ENCODE results near the gene COG5.

COG5 gene

DNA sequence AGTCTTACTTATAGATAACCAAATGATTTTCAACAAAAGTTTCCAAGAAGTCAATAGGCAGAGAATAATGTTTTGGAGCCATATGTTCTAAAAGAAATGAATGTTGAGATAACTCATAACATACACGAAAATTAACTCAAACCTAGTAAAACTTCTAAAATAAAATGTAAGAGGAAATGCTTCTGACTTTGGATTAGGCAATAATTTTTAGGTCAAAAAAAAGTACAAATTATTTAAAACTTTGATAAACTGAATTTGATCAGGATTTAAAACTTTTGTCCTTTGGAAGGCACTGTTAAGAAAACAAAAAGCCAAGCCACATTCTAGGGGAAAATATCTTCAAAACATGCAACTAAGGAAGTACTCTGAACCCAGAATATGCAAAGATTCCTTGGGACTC is 242.1 kb downstream of the COG5 start:
- DNase-seq = no peak

DNA sequence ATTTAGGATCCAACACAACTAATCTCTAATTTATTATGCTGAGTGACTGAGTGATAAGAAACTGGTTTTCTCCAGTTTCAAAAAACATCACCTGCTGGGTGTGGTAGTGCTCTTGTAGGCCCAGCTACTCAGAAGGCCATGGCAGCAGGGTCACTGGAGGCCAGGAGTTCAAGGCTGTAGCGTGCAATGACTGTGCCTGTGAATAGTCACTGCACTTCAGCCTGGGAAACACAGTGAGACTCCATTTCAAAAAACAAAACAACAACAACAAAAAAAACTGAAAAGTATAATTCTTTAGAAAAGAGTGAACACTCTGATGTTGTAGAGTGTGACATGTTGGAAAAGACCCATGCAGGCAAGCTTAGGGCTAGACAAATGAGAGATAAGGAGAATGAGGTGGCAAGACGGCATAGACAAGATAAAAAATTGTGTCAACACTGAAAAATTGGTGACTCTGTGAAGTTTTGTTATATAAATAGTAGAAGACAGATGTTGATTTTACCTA is 243.9 kb downstream of the COG5 start:
- DNase-seq = no peak

DNA sequence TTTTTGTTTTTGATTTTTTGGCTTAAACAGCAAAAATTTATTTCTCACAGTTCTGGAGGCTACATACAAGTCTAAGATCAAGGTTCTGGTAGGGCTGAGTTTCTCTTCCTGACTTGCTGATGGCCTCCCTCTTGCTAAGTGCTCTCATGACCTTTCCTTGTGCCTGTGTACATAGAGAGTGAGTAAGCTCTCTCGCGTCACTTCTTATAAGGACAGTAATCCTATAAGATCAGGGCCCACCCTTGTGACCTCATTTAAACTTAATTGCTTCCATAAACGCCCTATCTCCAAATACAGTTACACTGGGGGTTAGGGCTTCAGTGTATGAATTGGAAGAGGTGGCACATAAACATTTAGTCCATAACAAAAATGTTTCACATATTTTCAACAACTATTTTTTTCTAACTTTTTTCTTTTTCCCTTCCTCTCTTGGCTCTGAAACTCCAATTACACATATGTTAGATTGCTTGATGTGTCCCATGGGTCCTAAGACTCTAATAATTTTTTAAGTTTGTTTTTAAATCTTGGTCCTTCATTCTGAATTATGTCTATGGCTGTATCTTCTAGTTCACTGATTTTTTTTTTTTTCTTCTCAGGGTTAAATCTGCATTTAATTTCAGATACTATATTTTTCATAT is 245.1 kb downstream of the COG5 start:
- DNase-seq = no peak

DNA sequence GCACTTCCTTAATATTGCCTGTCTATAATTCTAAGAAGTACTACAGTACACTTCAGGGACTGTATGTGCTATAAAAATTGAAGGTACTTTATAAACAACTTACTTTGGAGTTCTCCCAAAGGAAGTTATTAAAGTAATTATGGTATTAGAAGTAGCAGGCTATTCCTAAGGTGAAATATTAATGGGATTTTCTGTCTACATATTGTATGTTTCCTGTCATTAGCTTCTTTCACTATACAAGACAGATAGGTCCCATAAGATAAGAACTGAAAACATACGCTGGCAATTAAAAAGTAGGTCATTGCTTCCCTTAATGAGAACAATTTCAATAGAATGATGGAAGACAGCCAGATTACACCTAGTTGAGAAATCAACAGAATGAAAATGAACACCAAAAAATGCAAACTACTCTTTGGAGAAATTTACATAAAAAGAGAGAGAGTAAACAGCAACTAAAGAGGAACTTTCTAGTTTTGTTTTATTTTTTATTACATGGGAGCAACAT is 248.0 kb downstream of the COG5 start:
- no peak for DNase-seq

DNA sequence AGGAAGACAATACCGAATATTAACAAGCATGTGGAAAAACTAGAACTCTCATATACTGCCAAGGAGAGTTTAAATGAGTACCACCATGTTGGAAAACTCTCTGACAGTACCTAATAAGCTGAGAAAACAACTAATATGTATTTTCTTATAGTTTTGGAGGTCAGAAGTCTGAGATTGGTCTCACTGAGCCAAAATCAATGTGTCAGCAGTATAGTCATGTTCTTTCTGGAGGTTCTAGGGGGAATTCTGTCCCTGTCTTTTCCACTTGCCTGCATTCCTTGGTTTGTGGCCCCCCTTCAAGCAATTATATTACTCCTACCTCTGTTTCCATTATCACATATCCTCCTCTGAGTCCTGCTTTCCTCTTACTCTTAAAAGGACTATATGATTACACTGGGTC is 250.4 kb downstream of the COG5 start:
- no peak for DNase-seq

DNA sequence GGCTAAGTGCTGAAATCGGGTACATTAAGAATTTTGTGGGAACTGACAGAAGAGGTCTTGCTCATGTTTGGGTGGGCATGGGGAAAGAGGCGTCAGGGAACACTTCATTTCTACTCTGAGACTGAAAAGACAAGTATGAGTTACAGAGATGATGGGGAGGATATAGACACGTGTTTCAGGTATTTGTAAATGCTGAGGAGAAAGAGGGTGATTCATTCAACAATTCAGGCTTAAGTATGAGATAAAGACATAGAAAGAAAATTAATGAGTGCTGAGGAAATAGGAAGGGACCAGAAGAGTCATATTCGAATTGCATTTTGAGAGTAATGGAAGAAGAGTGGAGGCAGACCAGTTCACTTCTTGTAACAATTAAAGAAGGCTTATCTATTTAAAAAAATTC is 251.3 kb downstream of the COG5 start:
- DNase-seq = no peak

DNA sequence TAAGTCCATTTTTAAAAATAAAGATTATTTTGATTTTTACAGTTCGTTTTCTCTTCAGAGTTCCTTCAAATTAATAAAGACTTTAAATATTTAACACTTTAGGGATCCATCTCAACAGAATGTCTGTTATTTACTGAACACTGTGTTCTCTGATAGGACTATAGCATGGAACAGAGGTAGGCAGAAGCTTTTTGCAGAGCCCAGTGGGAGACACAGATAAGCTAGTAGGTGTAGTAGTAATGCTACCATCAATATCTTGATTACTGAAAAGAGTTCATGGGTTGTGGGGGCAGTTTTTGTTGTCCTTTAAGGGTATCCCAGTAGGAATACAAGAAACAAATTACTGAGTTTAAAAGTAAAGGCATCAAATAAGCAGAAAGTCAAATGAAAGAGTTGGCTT is 254.4 kb downstream of the COG5 start:
- DNase-seq = no peak

DNA sequence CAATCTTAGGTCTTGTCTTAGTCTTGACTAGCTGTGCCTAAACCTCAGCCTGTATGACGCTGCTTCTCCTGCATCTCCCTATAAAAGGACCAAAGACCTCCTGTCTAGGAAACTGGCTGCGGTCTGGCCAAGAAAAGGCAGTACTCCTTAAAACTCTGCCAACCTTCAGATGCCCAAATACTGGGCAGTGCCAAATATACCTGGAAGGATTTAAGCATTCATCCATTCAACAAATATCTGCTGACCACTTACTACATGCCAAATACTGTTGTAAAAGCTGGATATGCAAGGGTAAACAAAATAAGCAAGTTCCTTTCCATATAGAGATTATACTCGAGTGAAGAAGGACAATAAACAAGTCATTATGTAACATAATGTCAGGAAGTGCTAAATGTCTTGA is 259.1 kb downstream of the COG5 start:
- DNase-seq = no peak

DNA sequence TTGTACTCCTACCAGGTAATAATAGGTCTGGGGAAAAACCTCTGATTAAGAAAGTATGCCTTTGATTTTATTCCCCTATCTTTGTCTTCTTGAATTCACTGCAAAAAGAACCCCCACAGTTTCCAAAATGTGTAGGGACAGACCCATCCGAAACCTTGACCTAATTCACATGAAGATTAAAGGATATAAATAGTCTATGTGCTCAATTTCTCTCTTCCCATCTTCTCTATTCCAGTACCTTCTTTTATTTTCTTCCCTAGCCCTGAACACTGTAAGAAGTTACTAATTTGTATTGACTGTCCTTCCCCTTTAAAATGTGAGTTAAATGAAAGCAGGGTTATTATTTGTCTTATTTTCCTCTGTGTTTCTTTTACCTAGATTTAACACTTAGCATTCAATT is 259.7 kb downstream of the COG5 start:
- no peak for DNase-seq

DNA sequence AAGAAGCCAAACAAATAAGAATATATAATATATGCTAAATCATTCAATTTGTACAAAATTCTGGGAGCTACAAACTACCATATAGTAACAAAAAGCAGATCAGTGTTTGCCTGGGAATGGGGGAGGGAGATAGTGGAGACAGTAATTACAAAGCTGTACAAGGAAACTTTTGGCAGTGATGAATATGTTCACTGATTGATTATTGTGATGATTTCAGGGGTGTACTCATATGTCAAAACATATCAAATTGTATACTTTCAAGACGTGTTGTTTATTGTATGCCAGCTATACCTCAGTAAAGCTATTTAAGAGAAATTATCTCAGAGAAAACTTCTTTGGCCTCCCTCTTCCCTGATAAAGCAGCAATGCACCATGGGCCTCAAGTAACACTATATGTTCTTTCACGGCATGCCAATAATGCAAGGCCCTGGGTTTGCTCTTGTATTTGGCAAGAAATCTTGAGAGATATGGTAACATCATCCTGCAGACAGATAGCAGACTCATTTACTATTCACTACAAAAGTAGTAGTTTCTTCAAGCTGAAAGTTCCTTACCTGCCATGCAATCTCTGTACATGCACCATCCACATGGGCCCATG is 261.4 kb downstream of the COG5 start:
- DNase-seq = no peak

DNA sequence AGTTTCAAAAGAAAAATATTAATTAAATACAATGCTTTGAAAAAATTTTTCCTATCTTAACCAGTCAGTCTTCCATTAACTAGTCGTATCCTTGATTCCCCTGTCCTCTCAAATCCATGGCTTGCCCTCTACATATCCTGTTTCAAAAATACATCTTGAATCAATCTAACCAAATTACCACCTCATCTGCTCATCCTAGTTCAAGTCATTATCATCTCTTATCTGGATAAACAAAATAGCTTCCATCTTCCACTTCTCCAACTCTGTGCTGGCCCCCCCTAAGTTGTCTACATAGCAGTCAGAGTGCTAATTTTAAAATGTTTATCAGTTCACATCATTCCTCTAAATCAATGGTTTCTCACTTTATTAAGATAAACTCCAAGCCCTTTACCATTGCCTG is 269.5 kb downstream of the COG5 start:
- DNase-seq = no peak

DNA sequence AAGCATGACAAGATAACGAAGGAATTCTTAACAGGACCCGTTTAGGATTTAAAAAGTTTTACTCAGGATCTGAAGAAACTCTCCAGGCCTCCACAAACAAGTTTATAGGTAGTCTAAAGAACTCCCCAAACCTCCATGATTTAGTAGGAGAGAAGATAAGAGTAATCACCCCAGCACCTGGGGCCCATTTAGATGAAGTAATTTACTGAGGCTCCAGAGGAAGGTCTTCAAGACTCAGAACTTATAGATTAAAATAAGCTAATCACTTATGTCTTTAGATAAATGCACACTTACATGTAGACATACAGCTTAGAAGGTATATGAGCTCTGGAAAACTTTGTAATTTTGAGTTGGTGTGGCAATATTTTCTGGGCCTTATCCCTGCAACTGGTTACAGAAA is 271.1 kb downstream of the COG5 start:
- no peak for DNase-seq

DNA sequence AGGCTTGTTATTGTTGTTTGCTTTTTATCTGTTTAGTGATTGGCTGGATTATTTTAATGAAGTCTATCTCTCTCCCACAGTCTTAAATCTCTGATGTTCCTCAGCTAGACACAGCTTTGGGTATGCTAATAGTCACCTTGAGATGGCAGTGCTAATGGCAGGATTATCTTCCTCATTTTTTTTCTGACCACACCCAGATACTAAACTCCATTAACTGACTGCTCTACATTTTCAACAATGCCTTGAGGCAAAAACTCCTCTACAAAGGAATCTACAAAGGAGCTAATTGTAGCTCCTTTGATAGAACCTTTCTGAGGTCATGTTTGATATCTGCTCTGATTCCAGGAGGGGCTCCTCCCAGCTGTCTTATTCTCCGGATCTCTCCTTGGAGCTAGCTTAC is 272.3 kb downstream of the COG5 start:
- no peak for DNase-seq

DNA sequence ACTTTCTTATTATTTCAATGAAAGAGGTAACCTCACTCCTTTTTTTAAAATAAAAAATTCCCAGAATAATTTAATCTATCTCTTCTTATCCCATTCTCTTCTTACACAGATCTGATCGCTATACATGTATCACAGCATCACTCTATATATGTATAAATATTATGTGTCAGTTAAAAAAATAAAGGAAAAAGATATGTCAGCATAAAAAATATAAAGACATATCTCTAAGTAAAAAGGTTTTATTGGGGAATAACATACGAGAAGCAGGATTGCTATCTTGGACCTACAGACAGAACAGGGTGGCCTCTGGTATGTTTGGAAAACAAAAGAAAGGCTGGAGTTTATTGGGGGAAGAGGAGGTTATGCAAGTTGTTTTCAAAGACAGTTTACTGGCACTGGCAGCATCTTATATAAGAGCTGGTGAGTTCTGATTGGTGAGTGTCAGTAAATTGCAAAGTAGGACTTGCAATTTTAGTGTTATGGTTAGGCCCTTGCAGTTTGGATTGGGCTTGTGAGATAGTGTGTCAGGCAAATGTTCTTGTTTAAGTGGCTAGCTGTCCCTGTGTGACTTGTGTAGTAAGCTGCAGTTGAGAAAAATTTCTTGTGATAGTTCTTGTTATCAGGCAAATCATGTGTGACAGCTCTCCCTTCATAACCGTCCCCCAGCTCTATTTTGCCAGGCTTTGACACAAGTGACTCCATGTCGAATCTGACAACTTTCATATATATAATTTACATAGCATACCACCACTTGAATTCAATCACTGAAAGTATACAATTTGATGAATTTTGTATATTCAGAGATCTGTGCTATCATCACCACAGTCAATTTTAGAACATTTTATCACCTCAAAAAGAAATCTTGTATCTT is 276.7 kb downstream of the COG5 start:
- DNase-seq = no peak

DNA sequence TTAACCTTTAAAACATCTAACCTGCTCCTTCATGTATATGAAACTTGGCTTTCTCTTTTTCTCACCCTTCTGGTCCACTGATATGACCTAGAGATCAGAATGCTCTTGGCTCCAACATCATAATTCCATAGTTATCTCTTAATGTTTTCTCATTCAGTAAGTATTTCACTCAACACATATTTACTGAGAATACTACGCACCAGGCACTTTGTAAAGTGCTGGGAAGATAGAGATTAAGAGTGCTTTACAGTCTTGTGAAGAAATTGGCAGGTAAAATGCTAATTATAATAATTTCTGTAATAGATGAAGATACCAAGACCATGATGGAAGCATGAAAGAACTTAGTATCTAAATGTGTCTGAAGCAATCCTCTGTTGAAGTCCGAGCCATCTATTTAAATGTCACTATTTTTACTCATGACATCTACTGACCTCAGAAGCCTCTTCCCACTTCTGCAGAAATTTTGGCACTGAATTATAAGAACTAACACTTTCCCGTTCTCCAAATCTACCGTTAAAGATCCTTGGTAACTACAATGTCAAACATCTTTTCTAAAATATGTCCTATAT is 278.7 kb downstream of the COG5 start:
- DNase-seq = no peak

DNA sequence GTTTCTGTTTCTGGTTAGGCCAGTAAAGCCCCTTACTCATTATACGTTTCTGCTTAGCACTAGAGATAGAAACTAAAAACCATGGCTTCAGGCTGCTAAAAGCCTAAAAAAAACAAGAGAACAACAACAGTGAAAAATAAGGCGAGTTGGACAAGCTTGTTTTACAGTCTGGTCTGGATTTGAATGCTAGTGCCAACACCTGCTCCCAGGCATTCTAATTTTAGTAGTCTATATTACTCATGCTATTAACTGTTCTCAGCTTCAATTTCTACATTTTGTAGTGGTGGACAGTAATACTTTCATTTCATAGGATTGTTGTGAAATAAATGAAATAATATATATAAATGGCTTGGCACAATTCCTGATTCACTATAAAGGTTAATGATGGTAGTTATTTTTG is 286.4 kb downstream of the COG5 start:
- no peak for DNase-seq

DNA sequence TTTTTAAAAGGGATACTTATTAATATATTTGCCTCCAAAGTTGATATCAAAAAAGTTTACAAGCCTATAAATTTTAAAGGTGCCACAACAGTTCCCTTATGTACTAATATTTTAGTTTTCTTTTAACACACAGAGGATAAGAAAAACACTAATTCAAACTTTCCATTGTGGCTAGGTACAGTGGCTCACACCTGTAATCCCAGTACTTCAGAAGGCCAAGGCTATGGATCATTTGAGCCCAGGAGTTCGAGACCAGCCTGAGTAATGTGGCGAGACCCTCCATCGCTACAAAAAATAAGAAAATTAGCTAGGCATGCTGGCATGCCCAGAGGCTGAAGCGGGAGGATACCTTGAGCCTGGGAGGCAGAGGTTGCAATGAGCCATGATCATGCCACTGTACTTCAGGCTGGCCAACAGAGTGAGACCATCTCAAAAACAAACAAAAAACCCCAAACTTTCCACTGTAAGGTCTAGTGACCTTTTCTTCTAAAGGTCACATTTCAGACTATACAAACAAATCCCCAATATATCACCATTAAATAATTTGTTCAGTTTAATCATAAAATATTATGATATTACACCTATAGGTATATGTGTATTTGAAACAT is 287.4 kb downstream of the COG5 start:
- DNase-seq = no peak

DNA sequence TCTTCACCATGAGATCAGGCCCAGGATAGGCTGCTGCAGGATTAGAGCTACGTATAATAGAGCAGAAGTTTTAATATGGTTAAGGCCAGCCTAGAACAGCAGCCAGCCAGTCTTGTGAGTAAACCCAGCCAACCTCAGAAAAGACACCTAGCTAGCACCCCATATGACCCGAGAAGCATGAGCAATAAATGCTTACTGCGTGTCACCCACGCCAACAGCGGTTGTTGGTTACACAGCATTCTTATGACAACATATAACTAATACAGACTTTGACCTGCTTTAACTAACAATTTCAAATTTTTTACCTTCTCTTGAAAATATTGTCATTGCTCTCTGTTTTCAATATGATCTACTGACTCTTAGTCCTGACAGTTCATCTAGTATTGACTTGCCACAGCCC is 289.2 kb downstream of the COG5 start:
- DNase-seq = no peak

DNA sequence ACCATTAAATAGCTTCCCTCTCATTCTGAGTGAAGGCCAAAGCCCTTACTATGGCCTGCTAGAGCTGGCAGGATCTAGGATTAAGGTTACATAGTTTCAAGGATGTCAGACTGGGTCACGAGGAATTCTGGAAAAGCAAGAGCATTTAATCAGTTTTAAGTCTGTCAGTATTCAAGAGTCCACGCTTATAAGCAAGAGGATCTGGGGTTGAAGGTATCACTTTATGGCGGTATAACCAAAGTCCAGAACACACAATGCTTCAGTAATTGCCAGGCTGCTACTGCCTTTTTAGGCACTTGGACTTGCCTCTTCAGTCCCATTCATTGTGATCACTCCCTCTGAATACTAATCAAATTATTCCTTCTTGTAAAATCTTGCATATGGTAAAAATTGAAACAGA is 293.9 kb downstream of the COG5 start:
- no peak for DNase-seq

DNA sequence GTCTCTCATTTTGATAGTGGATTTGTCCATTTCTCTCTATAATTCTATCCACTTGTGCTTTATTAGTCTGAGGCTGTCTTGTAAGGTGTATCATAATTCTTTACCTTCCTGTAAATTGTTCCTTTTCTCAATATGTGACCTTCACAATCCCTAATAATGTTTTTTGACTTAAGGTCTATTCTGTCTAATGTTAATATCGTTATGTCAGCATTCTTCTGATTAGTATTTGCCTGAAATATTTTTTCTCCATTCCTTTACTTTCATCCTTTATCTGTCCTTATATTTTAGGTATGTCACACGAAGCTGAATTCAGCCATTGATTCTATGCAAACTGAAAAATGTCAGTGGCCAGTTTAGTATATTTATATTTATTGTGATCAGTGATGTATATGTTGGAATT is 295.1 kb downstream of the COG5 start:
- DNase-seq = no peak

DNA sequence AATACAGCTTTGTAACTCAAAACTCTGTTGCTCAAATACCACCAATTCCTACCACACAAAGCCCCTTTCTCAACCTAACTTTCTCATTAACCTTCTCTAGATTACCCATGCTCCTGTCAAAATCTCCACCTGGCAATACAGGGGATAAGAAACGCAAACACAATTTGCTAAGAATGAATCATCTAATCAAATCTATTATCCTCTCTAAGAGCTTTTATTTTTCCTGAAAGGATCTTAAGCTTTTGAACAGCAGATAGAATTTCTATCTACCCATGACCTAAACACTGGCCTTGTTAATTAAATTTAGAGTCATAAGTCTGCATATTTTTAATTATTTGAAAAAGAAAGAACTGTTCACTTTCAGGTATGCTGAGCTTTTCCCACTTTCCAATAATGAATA is 296.6 kb downstream of the COG5 start:
- no peak for DNase-seq

DNA sequence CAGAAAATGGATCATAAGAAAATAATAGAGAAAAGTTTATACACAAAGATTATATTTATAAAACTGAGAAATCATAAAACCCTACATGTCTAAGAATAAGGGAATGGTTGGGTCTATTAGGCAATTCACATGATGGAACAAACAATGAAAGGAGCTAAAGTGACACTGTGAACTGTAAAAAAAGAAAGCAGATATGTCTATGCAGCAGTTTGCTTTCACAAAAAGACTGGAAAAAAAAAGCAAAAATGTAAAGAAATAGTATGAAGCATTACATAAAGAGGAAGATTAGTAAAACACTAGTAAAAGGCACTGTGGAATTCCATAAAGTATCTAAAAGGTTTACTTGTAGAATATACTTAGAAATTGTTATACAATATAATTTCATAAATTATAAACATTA is 299.0 kb downstream of the COG5 start:
- DNase-seq = no peak

DNA sequence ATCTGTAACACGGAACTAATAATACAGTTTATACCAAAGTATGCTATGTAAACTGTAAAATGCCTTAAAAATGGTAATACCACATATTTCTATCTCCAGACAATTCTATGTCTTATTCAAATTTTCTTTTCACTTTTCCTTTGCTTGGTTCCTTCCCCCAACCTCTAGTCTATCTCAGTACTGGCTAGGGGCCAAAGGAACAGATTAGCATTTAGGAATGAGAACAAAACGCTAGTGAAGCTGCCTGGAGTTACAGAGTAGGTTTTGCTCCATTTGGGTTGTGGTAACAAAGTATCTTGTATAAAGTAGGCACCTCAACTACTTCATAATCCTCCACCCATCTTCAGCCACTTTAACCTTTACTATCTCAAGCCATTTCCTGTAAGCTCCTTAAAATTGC is 300.9 kb downstream of the COG5 start:
- DNase-seq = no peak
